ENCODE data around the gene NPTN. TPM values are rescaled to one million over a fixed set of nuclear protein-coding genes. Genes with fewer than 3 reads are reported as not detected.

The NPTN gene
- polyA plus RNA-seq, 2 of the 4 experiments (the other 2 are of a cell fraction): 150 to 201 TPM

- no peak overlapping the region for H3K4me2 ChIP-seq
These were observed 15.8 kb downstream of the NPTN start for GRCh38 chr15:73617301-73617831.

DNA sequence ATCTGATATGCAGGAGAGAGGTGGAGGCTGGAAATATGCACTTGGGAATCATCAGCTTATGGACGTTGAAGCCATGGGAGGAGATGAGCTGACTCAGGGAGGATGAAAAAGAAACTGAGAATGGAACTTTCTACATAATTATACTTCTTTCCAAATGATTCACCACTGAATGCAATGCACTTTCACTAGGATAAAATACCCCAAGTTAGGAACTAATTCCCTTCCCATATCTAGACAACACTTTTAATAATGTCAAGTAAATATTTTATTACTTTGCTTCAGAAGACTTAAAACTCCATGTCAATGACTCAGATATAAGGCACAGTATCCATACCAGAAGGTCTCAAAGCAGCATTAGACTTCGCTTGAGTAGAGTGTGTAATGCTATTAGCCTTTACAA lies 24.2 kb downstream of the NPTN start:
- Histone ChIP-seq H3K4me3 (no peak overlapping the region), H3K9me3 (no peaks in the 10 kb centered on the region), H3K4me1 (0 out of 3 replicates have a peak, but pooled peaks cover 3% of the 10 kb centered on the region), H3K4me2 (no peak overlapping the region), H3K27ac (no peak overlapping the region)
- DNase-seq (ENCODE audit: low read depth in 1 of 2, low spot score in 1 of 2): no peak
- 79% methylated on average over 2 of the region's 2 CpGs for whole genome bisulfite sequencing (ENCODE audit: missing lambda C conversion rate)
- ChIA-PET CTCF (interaction anchor here (1.5 to 9.8 kb wide), 5 partner anchors 10 to 49 kb away, joined by 3 to 99 read pairs (median 16); partner anchors contain the start of gene NPTN), POLR2A (no interaction called here)
- TF ChIP-seq CEBPB (IDR thresholded peaks at IDR 0.05): no peak
- TF ChIP-seq, protein P1, sequence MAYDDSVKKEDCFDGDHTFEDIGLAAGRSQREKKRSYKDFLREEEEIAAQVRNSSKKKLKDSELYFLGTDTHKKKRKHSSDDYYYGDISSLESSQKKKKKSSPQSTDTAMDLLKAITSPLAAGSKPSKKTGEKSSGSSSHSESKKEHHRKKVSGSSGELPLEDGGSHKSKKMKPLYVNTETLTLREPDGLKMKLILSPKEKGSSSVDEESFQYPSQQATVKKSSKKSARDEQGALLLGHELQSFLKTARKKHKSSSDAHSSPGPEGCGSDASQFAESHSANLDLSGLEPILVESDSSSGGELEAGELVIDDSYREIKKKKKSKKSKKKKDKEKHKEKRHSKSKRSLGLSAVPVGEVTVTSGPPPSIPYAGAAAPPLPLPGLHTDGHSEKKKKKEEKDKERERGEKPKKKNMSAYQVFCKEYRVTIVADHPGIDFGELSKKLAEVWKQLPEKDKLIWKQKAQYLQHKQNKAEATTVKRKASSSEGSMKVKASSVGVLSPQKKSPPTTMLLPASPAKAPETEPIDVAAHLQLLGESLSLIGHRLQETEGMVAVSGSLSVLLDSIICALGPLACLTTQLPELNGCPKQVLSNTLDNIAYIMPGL (CRISPR knock-in tag; IDR thresholded peaks at IDR 0.05; ENCODE audit: borderline replicate concordance): no peak
- no peak for TF ChIP-seq FOXS1 (CRISPR knock-in tag; IDR thresholded peaks at IDR 0.05)
- TF ChIP-seq HOXB5 (CRISPR knock-in tag; IDR thresholded peaks at IDR 0.05): no peak
- TF ChIP-seq REST (IDR thresholded peaks at IDR 0.05): no peak
- TF ChIP-seq, protein P2, sequence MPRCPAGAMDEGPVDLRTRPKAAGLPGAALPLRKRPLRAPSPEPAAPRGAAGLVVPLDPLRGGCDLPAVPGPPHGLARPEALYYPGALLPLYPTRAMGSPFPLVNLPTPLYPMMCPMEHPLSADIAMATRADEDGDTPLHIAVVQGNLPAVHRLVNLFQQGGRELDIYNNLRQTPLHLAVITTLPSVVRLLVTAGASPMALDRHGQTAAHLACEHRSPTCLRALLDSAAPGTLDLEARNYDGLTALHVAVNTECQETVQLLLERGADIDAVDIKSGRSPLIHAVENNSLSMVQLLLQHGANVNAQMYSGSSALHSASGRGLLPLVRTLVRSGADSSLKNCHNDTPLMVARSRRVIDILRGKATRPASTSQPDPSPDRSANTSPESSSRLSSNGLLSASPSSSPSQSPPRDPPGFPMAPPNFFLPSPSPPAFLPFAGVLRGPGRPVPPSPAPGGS (IDR thresholded peaks at IDR 0.05): no peak
- TF ChIP-seq FOSL2 (IDR thresholded peaks at IDR 0.05): no peak
- no peak for TF ChIP-seq FOSL2 (CRISPR knock-in tag; IDR thresholded peaks at IDR 0.05)
- TF ChIP-seq RAD21 (conservative IDR thresholded peaks at IDR 0.05 in 1 of 2, IDR thresholded peaks at IDR 0.05 in 1 of 2): no peak
- no peak for TF ChIP-seq FOSB (CRISPR knock-in tag; IDR thresholded peaks at IDR 0.05)
- TF ChIP-seq ZFP36 (IDR thresholded peaks at IDR 0.05; ENCODE audit: borderline replicate concordance, partially characterized antibody): no peak
- TF ChIP-seq MAFK (IDR thresholded peaks at IDR 0.05; ENCODE audit: partially characterized antibody): no peak
- TF ChIP-seq RFX5 (IDR thresholded peaks at IDR 0.05): no peak
- no peak for TF ChIP-seq ESRRA (IDR thresholded peaks at IDR 0.05; ENCODE audit: borderline replicate concordance, low read length)
- TF ChIP-seq NFE2L2 (conservative IDR thresholded peaks at IDR 0.05; ENCODE audit: low read length): no peak
- TF ChIP-seq RNF2 (IDR thresholded peaks at IDR 0.05; ENCODE audit: borderline replicate concordance, low read depth): no peak
- TF ChIP-seq ZC3H11A (IDR thresholded peaks at IDR 0.05): no peak
- ATAC-seq: no peak
- FAIRE-seq: no peak

More at GRCh38 chr15:73617301-73617831, 15.8 kb downstream of the NPTN start:
- no peaks in the 10 kb centered on the region for H3K9me3 ChIP-seq
- 94% methylated on average over 2 of the region's 2 CpGs for WGBS (ENCODE audit: missing lambda C conversion rate)
- CTCF ChIA-PET: interaction anchor here (1.2 to 11.1 kb wide), 8 partner anchors 9 to 312 kb away, joined by 3 to 112 read pairs (median 7); no protein-coding TSS in a partner anchor
- ATAC-seq: no peak
- POLR2A ChIA-PET: interaction anchor here (0.9 to 1.3 kb wide), 2 partner anchors 13 to 15 kb away, joined by 3 read pairs; partner anchors contain the start of gene NPTN
- DNase-seq (ENCODE audit: low read depth in 1 of 2, low spot score in 1 of 2): no peak
- no peak for FAIRE-seq
- TF ChIP-seq CBX2 (IDR thresholded peaks at IDR 0.05; ENCODE audit: borderline replicate concordance, low read depth): no peak
- TF ChIP-seq GATA3 (IDR thresholded peaks at IDR 0.05; ENCODE audit: borderline replicate concordance): no peak
- TF ChIP-seq MAFK (IDR thresholded peaks at IDR 0.05; ENCODE audit: partially characterized antibody): no peak
- no peak for TF ChIP-seq HEYL (CRISPR knock-in tag; IDR thresholded peaks at IDR 0.05)
- no peak for TF ChIP-seq MYC (IDR thresholded peaks at IDR 0.05; ENCODE audit: borderline replicate concordance, low read length)
- TF ChIP-seq MAX (IDR thresholded peaks at IDR 0.05): no peak
- no peak for TF ChIP-seq JUN (IDR thresholded peaks at IDR 0.05)
- no peak overlapping the region for H3K27ac ChIP-seq
- H3K4me1 ChIP-seq: peaks cover 10% of the 10 kb centered on the region; the same call in 2 of the 3 replicates
- no peak overlapping the region for H3K4me3 ChIP-seq

Data from A549 (cell line).